PC-9 (cell line): ENCODE data around the gene RGS7. TPM values are rescaled to one million over a fixed set of nuclear protein-coding genes. Genes with fewer than 3 reads are reported as not detected.

ENCODE experiments used
- BruUV-seq: library from RNA; stranded (reverse); fragments of 400-500 nt; replicated peaks from 2 replicates; lab custom pipeline; 2021; lab: Mats Ljungman, UMichigan
- CTCF ChIA-PET: fragments of 300-600 bp; sonication (Branson Sonifier 250); formaldehyde crosslinking; loops from one replicate; lab custom pipeline; 2022; ENCODE audit warnings: antibody characterized with exemption; lab: Charles Lee
- POLR2A ChIA-PET: fragments of 300-600 bp; sonication (Branson Sonifier 250); formaldehyde crosslinking; loops from one replicate; lab custom pipeline; 2022; ENCODE audit warnings: antibody characterized with exemption; ENCODE audit not compliant: unreplicated experiment; lab: Charles Lee
- DNase-seq, 2 experiments: peaks; one replicate each; pipeline versions ENCODE4 v3.0.0 to v3.0.0-alpha.2; 2015 to 2022; ENCODE audit warnings: mixed read lengths in 1 of 2
- H2AFZ ChIP-seq: fragments of 200-600 bp; sonication (generic); 2 replicates; pipeline ENCODE4 v1.8.1; 2017; ENCODE audit warnings: antibody characterized with exemption
- H3F3A ChIP-seq: fragments of 200-600 bp; sonication (generic); 2 replicates; pipeline ENCODE4 v1.8.1; 2017; ENCODE audit warnings: antibody characterized with exemption, mild to moderate bottlenecking, low read depth; ENCODE audit not compliant: insufficient read depth
- H3K27ac ChIP-seq: fragments of 200-600 bp; sonication (generic); 2 replicates; pipeline ENCODE4 v1.6.1; 2016; ENCODE audit warnings: mixed run types
- H3K27me3 ChIP-seq: fragments of 200-600 bp; sonication (generic); 2 replicates; pipeline ENCODE4 v1.6.1; 2016; ENCODE audit warnings: low read depth, mixed run types; ENCODE audit not compliant: insufficient read depth
- H3K36me3 ChIP-seq: fragments of 200-600 bp; sonication (generic); 2 replicates; pipeline ENCODE4 v1.6.1; 2016; ENCODE audit warnings: low read depth, mixed run types
- H3K4me1 ChIP-seq: fragments of 200-600 bp; sonication (generic); replicated peaks from 2 replicates; pipeline ENCODE4 v1.6.1; 2016; ENCODE audit warnings: mixed run types; ENCODE audit not compliant: insufficient read depth
- H3K4me2 ChIP-seq: fragments of 200-600 bp; sonication (generic); 2 replicates; pipeline ENCODE4 v1.6.1; 2017; ENCODE audit warnings: mixed run types
- H3K4me3 ChIP-seq: fragments of 200-600 bp; sonication (generic); 2 replicates; pipeline ENCODE4 v1.6.1; 2016; ENCODE audit warnings: mixed run types
- H3K79me2 ChIP-seq: fragments of 200-600 bp; sonication (generic); 2 replicates; pipeline ENCODE4 v1.6.1; 2017; ENCODE audit warnings: low read depth, mixed run types
- H3K9me2 ChIP-seq: fragments of 200-600 bp; sonication (generic); 2 replicates; pipeline ENCODE4 v1.8.1; 2017; ENCODE audit warnings: mild to moderate bottlenecking; ENCODE audit not compliant: insufficient read depth
- H3K9me3 ChIP-seq: fragments of 200-600 bp; sonication (generic); 2 replicates; pipeline ENCODE4 v1.8.1; 2016; ENCODE audit warnings: low read depth; ENCODE audit not compliant: insufficient read depth
- H4K20me1 ChIP-seq: fragments of 200-600 bp; sonication (generic); 2 replicates; pipeline ENCODE4 v1.8.1; 2017; ENCODE audit not compliant: insufficient read depth
- CTCF ChIP-seq: fragments of 200-600 bp; sonication (generic); conservative IDR thresholded peaks from 2 replicates; pipeline ENCODE4 v1.6.1; 2017; ENCODE audit warnings: mixed run types, antibody characterized with exemption, mild to moderate bottlenecking, moderate library complexity
- EZH2 ChIP-seq: fragments of 200-600 bp; sonication (generic); IDR thresholded peaks from 2 replicates; pipeline ENCODE4 v1.8.0; 2017; ENCODE audit warnings: antibody characterized with exemption, low read depth
- intact Hi-C: fragments of 100-400 bp; cut with micrococcal nuclease; formaldehyde crosslinking; loops from one replicate; pipeline ENCODE4 v1.10.0; 2022; ENCODE audit not compliant: unreplicated experiment
- total RNA-seq: library from RNA; stranded (reverse); gene quantifications from 2 replicates; pipeline ENCODE4 v1.2.3, GENCODE V29; 2021

The RGS7 gene
- total RNA-seq, 1 experiment from 2014 or later: 5.8 TPM

GRCh38 chr1:240813720-240814119 lies 543.3 kb downstream of the RGS7 start:
- TF ChIP-seq EZH2 (no peak), CTCF (no peak)
- intact Hi-C loops: no loop called here
- H3K79me2 ChIP-seq: no peaks in the 10 kb centered on the region
- ChIA-PET CTCF (no interaction called here), POLR2A (no interaction called here)
- H2AFZ ChIP-seq: no peak overlapping the region
- H3K4me3 ChIP-seq: no peak overlapping the region
- no TSS peak for BruUV-seq
- no peaks in the 10 kb centered on the region for H4K20me1 ChIP-seq
- H3K27ac ChIP-seq: no peak overlapping the region
- no peaks in the 10 kb centered on the region for H3K36me3 ChIP-seq
- no peak overlapping the region for H3K4me2 ChIP-seq
- H3K4me1 ChIP-seq: no peaks in the 10 kb centered on the region
- H3K9me2 ChIP-seq: no peaks in the 10 kb centered on the region
- no peaks in the 10 kb centered on the region for H3K9me3 ChIP-seq
- peaks cover 9% of the 10 kb centered on the region; the same call in 1 of the 2 replicates for H3K27me3 ChIP-seq
- H3F3A ChIP-seq: no peaks in the 10 kb centered on the region
- no peak for DNase-seq

GRCh38 chr1:240811256-240811655 lies 545.7 kb downstream of the RGS7 start:
- no peaks in the 10 kb centered on the region for H3F3A ChIP-seq

GRCh38 chr1:240808381-240808780 lies 548.6 kb downstream of the RGS7 start:
- no peak for DNase-seq
- Histone ChIP-seq H3K9me2 (no peaks in the 10 kb centered on the region), H3K4me1 (peaks cover 8% of the 10 kb centered on the region), H3K4me2 (no peak overlapping the region), H3K27ac (no peak overlapping the region), H3K9me3 (no peaks in the 10 kb centered on the region), H3K79me2 (no peaks in the 10 kb centered on the region), H3K4me3 (no peak overlapping the region), H4K20me1 (no peaks in the 10 kb centered on the region), H3K36me3 (no peaks in the 10 kb centered on the region), H2AFZ (no peak overlapping the region), H3K27me3 (peaks cover 9% of the 10 kb centered on the region; the same call in 1 of the 2 replicates), H3F3A (no peaks in the 10 kb centered on the region)
- ChIA-PET CTCF (no interaction called here), POLR2A (no interaction called here)
- no TSS peak for BruUV-seq
- intact Hi-C loops: no loop called here
- no peak for TF ChIP-seq CTCF
- no peak for TF ChIP-seq EZH2

More at GRCh38 chr1:240811256-240811655, 545.7 kb downstream of the RGS7 start:
- no peak overlapping the region for H2AFZ ChIP-seq
- DNase-seq: no peak
- BruUV-seq: no TSS peak
- intact Hi-C loops: no loop called here
- CTCF ChIA-PET: no interaction called here
- no peak overlapping the region for H3K27ac ChIP-seq
- no peak overlapping the region for H3K4me3 ChIP-seq
- H3K9me3 ChIP-seq: no peaks in the 10 kb centered on the region
- no peaks in the 10 kb centered on the region for H3K9me2 ChIP-seq
- peaks cover 9% of the 10 kb centered on the region; the same call in 1 of the 2 replicates for H3K27me3 ChIP-seq
- H3K4me2 ChIP-seq: no peak overlapping the region
- H3K4me1 ChIP-seq: no peaks in the 10 kb centered on the region
- POLR2A ChIA-PET: interaction anchor here (0.7 kb wide), 1 partner anchor 1142 kb away, joined by 3 read pairs; no protein-coding TSS in a partner anchor
- no peaks in the 10 kb centered on the region for H4K20me1 ChIP-seq
- TF ChIP-seq CTCF: no peak
- TF ChIP-seq EZH2: no peak
- H3K36me3 ChIP-seq: no peaks in the 10 kb centered on the region
- no peaks in the 10 kb centered on the region for H3K79me2 ChIP-seq
